Liver (tissue), 9 donors: Measurements from ENCODE around the gene KCTD8. TPM values are rescaled to one million over a fixed set of nuclear protein-coding genes. Genes with fewer than 3 reads are reported as not detected.

Experiments used
- DNase-seq: peaks from one replicate; pipeline ENCODE4 v3.0.0-alpha.2; 2017; ENCODE audit warnings: low spot score
- H3K27ac ChIP-seq, 2 donors: one replicate each; pipeline ENCODE4 v1.7.0; 2013; ENCODE audit warnings: inconsistent platforms in 2 of 2, low read length in 2 of 2, control low read depth in 1 of 2, low read depth in 1 of 2, mild to moderate bottlenecking in 1 of 2
- H3K27me3 ChIP-seq, 4 donors: one replicate each; pipeline versions ENCODE4 v1.6.1 to v1.7.0; 2013; ENCODE audit warnings: low read length in 3 of 4, inconsistent platforms in 1 of 4, mild to moderate bottlenecking in 1 of 4, moderate library complexity in 1 of 4; ENCODE audit not compliant: control insufficient read depth in 4 of 4, insufficient read depth in 4 of 4
- H3K36me3 ChIP-seq, 4 donors: one replicate each; pipeline versions ENCODE4 v1.6.1 to v1.7.0; 2013; ENCODE audit warnings: low read length in 3 of 4, mild to moderate bottlenecking in 3 of 4, low read depth in 1 of 4, moderate library complexity in 1 of 4; ENCODE audit not compliant: control insufficient read depth in 4 of 4, insufficient read depth in 3 of 4
- H3K4me1 ChIP-seq, 4 donors: one replicate each; pipeline versions ENCODE4 v1.6.1 to v1.7.0; 2013; ENCODE audit warnings: low read length in 3 of 4, mild to moderate bottlenecking in 3 of 4, moderate library complexity in 1 of 4; ENCODE audit not compliant: control insufficient read depth in 4 of 4, insufficient read depth in 4 of 4
- H3K4me3 ChIP-seq, 3 donors: one replicate each; pipeline versions ENCODE4 v1.6.1 to v1.7.0; 2013; ENCODE audit warnings: low read length in 3 of 3, control low read depth in 1 of 3, low read depth in 1 of 3, mild to moderate bottlenecking in 1 of 3
- H3K9ac ChIP-seq, 2 donors: one replicate each; pipeline ENCODE4 v1.7.0; 2013; ENCODE audit warnings: low read length in 2 of 2, mild to moderate bottlenecking in 2 of 2, moderate library complexity in 2 of 2, control low read depth in 1 of 2, low read depth in 1 of 2
- H3K9me3 ChIP-seq, 4 donors: one replicate each; pipeline versions ENCODE4 v1.6.1 to v1.7.0; 2013; ENCODE audit warnings: low read length in 3 of 4; ENCODE audit not compliant: control insufficient read depth in 4 of 4
- ATF3 ChIP-seq: IDR thresholded peaks from 2 replicates; pipeline ENCODE4 v1.6.1; 2016; ENCODE audit warnings: antibody characterized with exemption
- EGR1 ChIP-seq, 2 donors: IDR thresholded peaks; 2 replicates each; pipeline ENCODE4 v1.6.1; 2016 to 2018; ENCODE audit warnings: antibody characterized with exemption in 2 of 2, low read depth in 2 of 2
- FOXA1 ChIP-seq: IDR thresholded peaks from 2 replicates; pipeline ENCODE4 v1.6.1; 2016; ENCODE audit warnings: antibody characterized with exemption
- FOXA2 ChIP-seq: IDR thresholded peaks from 2 replicates; pipeline ENCODE4 v1.6.1; 2016; ENCODE audit warnings: antibody characterized with exemption
- GABPA ChIP-seq, 2 donors: IDR thresholded peaks in 1 of 2; conservative IDR thresholded peaks in 1 of 2; 2 replicates each; pipeline ENCODE4 v1.6.1; 2016; ENCODE audit warnings: antibody characterized with exemption in 2 of 2, mild to moderate bottlenecking in 1 of 2, moderate library complexity in 1 of 2
- HNF4A ChIP-seq, 2 donors: conservative IDR thresholded peaks; 2 replicates each; pipeline ENCODE4 v1.6.1; 2016; ENCODE audit warnings: antibody characterized with exemption in 2 of 2, mild to moderate bottlenecking in 2 of 2
- HNF4G ChIP-seq: IDR thresholded peaks from 2 replicates; pipeline ENCODE4 v1.6.1; 2016; ENCODE audit warnings: antibody characterized with exemption
- JUND ChIP-seq, 2 donors: IDR thresholded peaks; 2 replicates each; pipeline ENCODE4 v1.6.1; 2016; ENCODE audit warnings: antibody characterized with exemption in 2 of 2
- MAX ChIP-seq: IDR thresholded peaks from 2 replicates; pipeline ENCODE4 v1.6.1; 2016; ENCODE audit warnings: antibody characterized with exemption
- NR2F2 ChIP-seq: IDR thresholded peaks from 2 replicates; pipeline ENCODE4 v1.6.1; 2016; ENCODE audit warnings: antibody characterized with exemption
- RAD21 ChIP-seq, 2 donors: IDR thresholded peaks; 2 replicates each; pipeline ENCODE4 v1.6.1; 2016; ENCODE audit warnings: antibody characterized with exemption in 2 of 2, mild to moderate bottlenecking in 2 of 2
- REST ChIP-seq: IDR thresholded peaks from 2 replicates; pipeline ENCODE4 v1.6.1; 2016; ENCODE audit warnings: antibody characterized with exemption, mild to moderate bottlenecking
- RXRA ChIP-seq, 2 donors: IDR thresholded peaks; 2 replicates each; pipeline ENCODE4 v1.6.1; 2017 to 2018; ENCODE audit warnings: antibody characterized with exemption in 2 of 2, mild to moderate bottlenecking in 1 of 2
- SP1 ChIP-seq: IDR thresholded peaks from 2 replicates; pipeline ENCODE4 v1.6.1; 2018; ENCODE audit warnings: antibody characterized with exemption, mild to moderate bottlenecking
- TAF1 ChIP-seq: conservative IDR thresholded peaks from 2 replicates; pipeline ENCODE4 v1.6.1; 2016; ENCODE audit warnings: antibody characterized with exemption, mild to moderate bottlenecking
- YY1 ChIP-seq: IDR thresholded peaks from 2 replicates; pipeline ENCODE4 v1.6.1; 2016; ENCODE audit warnings: antibody characterized with exemption, mild to moderate bottlenecking
- WGBS: extraction: QIAGEN DNeasy Blood & Tissue Kit; methylation state at CpG from one replicate; pipeline ENCODE4 v1.1.7; 2013; 5-methylcytosine and 5-hydroxymethylcytosine counted together
- polyA plus RNA-seq, 2 donors: library from polyadenylated mRNA; stranded (reverse) in 1 of 2; unstranded in 1 of 2; fragments of 200-250 nt in 1 of 2; fragments of >200 nt in 1 of 2; fragmentation: Nextera tagmentation in 1 of 2; extraction: Ambion mirVana in 1 of 2; gene quantifications; one replicate each; pipeline versions ENCODE4 v1.2.1 to v1.2.3, GENCODE V29; 2013 to 2015
- total RNA-seq, 2 donors: library from RNA; depleted of rRNA; stranded (reverse); fragments of >200 nt; gene quantifications; one replicate each; pipeline ENCODE4 v1.2.3, GENCODE V29; 2014
- TF ChIP-seq, protein P1 (sequence below): IDR thresholded peaks from 2 replicates; pipeline ENCODE4 v1.6.1; 2016; ENCODE audit warnings: antibody characterized with exemption
- TF ChIP-seq, protein P2 (sequence below): fragments of 150-350 bp; IDR thresholded peaks from 2 replicates; pipeline ENCODE4 v1.5.1; 2017; ENCODE audit warnings: improper control_type of control experiment, low read depth, low read length; ENCODE audit not compliant: missing input control
- donor health status: healthy.
- donor health status: healthy.
- donor health status: healthy.
- donor health status: healthy.
- donor health status: healthy.

KCTD8 gene
- total and polyA plus RNA-seq, 4 donors: not detected

DNA sequence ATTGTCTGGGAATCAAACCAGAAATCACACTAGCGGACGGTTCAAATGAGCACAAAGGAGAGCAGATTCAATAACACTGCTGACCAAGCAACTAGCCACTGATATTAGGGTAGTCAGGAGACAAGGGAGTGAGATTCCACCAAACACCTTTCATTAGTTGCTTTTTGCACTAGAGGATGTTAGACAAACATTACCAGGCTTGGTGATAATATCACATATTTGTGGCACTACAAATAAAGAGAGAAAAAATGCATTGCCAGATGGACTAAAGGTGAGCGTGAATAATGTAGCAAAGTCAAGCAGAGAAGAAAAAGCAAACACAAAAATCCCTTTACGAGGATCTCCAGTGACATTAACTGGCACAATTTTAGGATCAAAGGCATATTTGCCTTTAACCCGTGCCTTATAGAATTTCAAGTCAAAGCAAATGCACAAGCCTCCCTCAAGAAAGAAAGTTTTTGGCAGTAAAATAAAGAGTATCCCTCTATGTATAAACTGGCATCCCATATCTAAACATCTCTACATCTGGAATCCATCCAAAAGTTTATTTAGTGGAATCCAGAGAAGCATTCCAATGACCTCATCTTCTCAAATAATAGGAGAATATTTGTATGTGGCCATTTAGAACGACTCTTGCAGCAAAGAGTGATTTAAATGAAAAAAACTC lies 290.9 kb downstream of the KCTD8 start:
- TF ChIP-seq TAF1 (no peak), FOXA2 (no peak), REST (no peak), MAX (no peak), JUND (IDR thresholded peaks at IDR 0.05) (no peak), GABPA (IDR thresholded peaks at IDR 0.05 in 1 of 2, conservative IDR thresholded peaks at IDR 0.05 in 1 of 2) (no peak), HNF4A (conservative IDR thresholded peaks at IDR 0.05) (no peak), NR2F2 (no peak), YY1 (no peak), FOXA1 (no peak), SP1 (no peak), ATF3 (no peak), HNF4G (no peak), RXRA (IDR thresholded peaks at IDR 0.05) (no peak), RAD21 (IDR thresholded peaks at IDR 0.05) (no peak), EGR1 (IDR thresholded peaks at IDR 0.05; ENCODE audit: low read depth in 2 of 2) (no peak)
- TF ChIP-seq, protein P1, sequence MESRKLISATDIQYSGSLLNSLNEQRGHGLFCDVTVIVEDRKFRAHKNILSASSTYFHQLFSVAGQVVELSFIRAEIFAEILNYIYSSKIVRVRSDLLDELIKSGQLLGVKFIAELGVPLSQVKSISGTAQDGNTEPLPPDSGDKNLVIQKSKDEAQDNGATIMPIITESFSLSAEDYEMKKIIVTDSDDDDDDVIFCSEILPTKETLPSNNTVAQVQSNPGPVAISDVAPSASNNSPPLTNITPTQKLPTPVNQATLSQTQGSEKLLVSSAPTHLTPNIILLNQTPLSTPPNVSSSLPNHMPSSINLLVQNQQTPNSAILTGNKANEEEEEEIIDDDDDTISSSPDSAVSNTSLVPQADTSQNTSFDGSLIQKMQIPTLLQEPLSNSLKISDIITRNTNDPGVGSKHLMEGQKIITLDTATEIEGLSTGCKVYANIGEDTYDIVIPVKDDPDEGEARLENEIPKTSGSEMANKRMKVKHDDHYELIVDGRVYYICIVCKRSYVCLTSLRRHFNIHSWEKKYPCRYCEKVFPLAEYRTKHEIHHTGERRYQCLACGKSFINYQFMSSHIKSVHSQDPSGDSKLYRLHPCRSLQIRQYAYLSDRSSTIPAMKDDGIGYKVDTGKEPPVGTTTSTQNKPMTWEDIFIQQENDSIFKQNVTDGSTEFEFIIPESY: no peak
- TF ChIP-seq, protein P2, sequence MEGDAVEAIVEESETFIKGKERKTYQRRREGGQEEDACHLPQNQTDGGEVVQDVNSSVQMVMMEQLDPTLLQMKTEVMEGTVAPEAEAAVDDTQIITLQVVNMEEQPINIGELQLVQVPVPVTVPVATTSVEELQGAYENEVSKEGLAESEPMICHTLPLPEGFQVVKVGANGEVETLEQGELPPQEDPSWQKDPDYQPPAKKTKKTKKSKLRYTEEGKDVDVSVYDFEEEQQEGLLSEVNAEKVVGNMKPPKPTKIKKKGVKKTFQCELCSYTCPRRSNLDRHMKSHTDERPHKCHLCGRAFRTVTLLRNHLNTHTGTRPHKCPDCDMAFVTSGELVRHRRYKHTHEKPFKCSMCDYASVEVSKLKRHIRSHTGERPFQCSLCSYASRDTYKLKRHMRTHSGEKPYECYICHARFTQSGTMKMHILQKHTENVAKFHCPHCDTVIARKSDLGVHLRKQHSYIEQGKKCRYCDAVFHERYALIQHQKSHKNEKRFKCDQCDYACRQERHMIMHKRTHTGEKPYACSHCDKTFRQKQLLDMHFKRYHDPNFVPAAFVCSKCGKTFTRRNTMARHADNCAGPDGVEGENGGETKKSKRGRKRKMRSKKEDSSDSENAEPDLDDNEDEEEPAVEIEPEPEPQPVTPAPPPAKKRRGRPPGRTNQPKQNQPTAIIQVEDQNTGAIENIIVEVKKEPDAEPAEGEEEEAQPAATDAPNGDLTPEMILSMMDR: no peak
- Histone ChIP-seq H3K9ac (no peak overlapping the region), H3K4me1 (no peaks in the 10 kb centered on the region), H3K27ac (no peak overlapping the region), H3K4me3 (no peak overlapping the region), H3K36me3 (no peaks in the 10 kb centered on the region), H3K9me3 (no peaks in the 10 kb centered on the region), H3K27me3 (no peaks in the 10 kb centered on the region)
- 45% methylated on average over 6 of the region's 6 CpGs for WGBS
- no peak for DNase-seq
